ENCODE data around the gene SASH1. TPM values are rescaled to one million over a fixed set of nuclear protein-coding genes. Genes with fewer than 3 reads are reported as not detected.

Gene SASH1
- total RNA-seq, 4 donors from 2014 or later = 132 to 238 (median 160) TPM

GRCh38 chr6:148345578-148345977, 2.9 kb downstream of the SASH1 start:
- H3K36me3 ChIP-seq = no peaks in the 10 kb centered on the region
- H3K27me3 ChIP-seq = no peaks in the 10 kb centered on the region
- peak overlapping the region; percentile 25 to 93 (median 64) for H3K27ac ChIP-seq
- WGBS, 2 donors = 68 to 70% methylated on average over 4 of the region's 4 CpGs
- peaks cover 0 to 55% (median 9%) of the 10 kb centered on the region in 4 donors for H3K4me1 ChIP-seq
- peak overlapping the region in 1 of 4 donors; percentile 77 for H3K4me3 ChIP-seq
- TF ChIP-seq CTCF (IDR thresholded peaks at IDR 0.05) (no peak), POLR2A (IDR thresholded peaks at IDR 0.05) (no peak)
- no peak for DNase-seq (ENCODE audit: low spot score in 2 of 2)
- no peaks in the 10 kb centered on the region for H3K9me3 ChIP-seq

GRCh38 chr6:148346681-148347440, 4.2 kb downstream of the SASH1 start:
- H3K4me3 ChIP-seq = no peak overlapping the region

GRCh38 chr6:148347441-148348054, 4.9 kb downstream of the SASH1 start:
- H3K4me3 ChIP-seq = no peak overlapping the region
- WGBS, 2 donors = 59 to 67% methylated on average over 4 of the region's 4 CpGs
- no peaks in the 10 kb centered on the region for H3K36me3 ChIP-seq
- peaks cover 0 to 41% (median 6%) of the 10 kb centered on the region in 4 donors for H3K4me1 ChIP-seq
- no peaks in the 10 kb centered on the region for H3K27me3 ChIP-seq
- TF ChIP-seq CTCF (IDR thresholded peaks at IDR 0.05) = no peak
- no peak for TF ChIP-seq EP300 (IDR thresholded peaks at IDR 0.05)
- TF ChIP-seq POLR2A (IDR thresholded peaks at IDR 0.05) = no peak
- no peaks in the 10 kb centered on the region for H3K9me3 ChIP-seq
- peak overlapping the region in 1 of 4 donors; percentile 15 for H3K27ac ChIP-seq
- DNase-seq (ENCODE audit: low spot score in 2 of 2) = no peak

More at GRCh38 chr6:148346681-148347440, 4.2 kb downstream of the SASH1 start:
- H3K27me3 ChIP-seq = no peaks in the 10 kb centered on the region
- TF ChIP-seq EP300 (IDR thresholded peaks at IDR 0.05) (no peak), POLR2A (IDR thresholded peaks at IDR 0.05) (no peak), CTCF (IDR thresholded peaks at IDR 0.05) (no peak)
- 52 to 62% methylated on average over 6 of the region's 6 CpGs for WGBS, 2 donors
- peaks cover 0 to 45% (median 6%) of the 10 kb centered on the region in 4 donors for H3K4me1 ChIP-seq
- H3K36me3 ChIP-seq = no peaks in the 10 kb centered on the region
- no peak for DNase-seq (ENCODE audit: low spot score in 2 of 2)
- no peaks in the 10 kb centered on the region for H3K9me3 ChIP-seq
- peak overlapping the region in 2 of 4 donors; percentile 86 to 93 for H3K27ac ChIP-seq

- DNase-seq (ENCODE audit: low spot score in 2 of 2) = no peak
- Histone ChIP-seq H3K4me3 (no peak overlapping the region), H3K27me3 (no peaks in the 10 kb centered on the region), H3K27ac (no peak overlapping the region), H3K4me1 (peaks cover 0 to 41% (median 6%) of the 10 kb centered on the region in 4 donors), H3K9me3 (no peaks in the 10 kb centered on the region), H3K36me3 (no peaks in the 10 kb centered on the region)
- TF ChIP-seq POLR2A (IDR thresholded peaks at IDR 0.05) (no peak), CTCF (IDR thresholded peaks at IDR 0.05) (no peak), EP300 (IDR thresholded peaks at IDR 0.05) (no peak)
- WGBS, 2 donors = 91 to 92% methylated on average over 3 of the region's 3 CpGs
Measured at GRCh38 chr6:148348335-148348734, 5.7 kb downstream of the SASH1 start.

- no peak overlapping the region for H3K4me3 ChIP-seq
- H3K27ac ChIP-seq = no peak overlapping the region
- no peaks in the 10 kb centered on the region for H3K36me3 ChIP-seq
- TF ChIP-seq EP300 (IDR thresholded peaks at IDR 0.05) (no peak), CTCF (IDR thresholded peaks at IDR 0.05) (no peak), POLR2A (IDR thresholded peaks at IDR 0.05) (no peak)
- H3K27me3 ChIP-seq = no peaks in the 10 kb centered on the region
- peaks cover 0 to 39% (median 6%) of the 10 kb centered on the region in 4 donors for H3K4me1 ChIP-seq
- no peak for DNase-seq (ENCODE audit: low spot score in 2 of 2)
- 78 to 92% methylated on average over 10 of the region's 10 CpGs for WGBS, 2 donors
- H3K9me3 ChIP-seq = no peaks in the 10 kb centered on the region
Measured at GRCh38 chr6:148348778-148349177, 6.1 kb downstream of the SASH1 start.

Measured in tibial nerve (tissue), 4 donors.